NCI-H1436 (cell line): ENCODE data around the gene EXOC2.

Source experiments
- DNase-seq: peaks from one replicate; lab custom pipeline; 2025; lab: John Stamatoyannopoulos, UW

EXOC2 gene

DNA sequence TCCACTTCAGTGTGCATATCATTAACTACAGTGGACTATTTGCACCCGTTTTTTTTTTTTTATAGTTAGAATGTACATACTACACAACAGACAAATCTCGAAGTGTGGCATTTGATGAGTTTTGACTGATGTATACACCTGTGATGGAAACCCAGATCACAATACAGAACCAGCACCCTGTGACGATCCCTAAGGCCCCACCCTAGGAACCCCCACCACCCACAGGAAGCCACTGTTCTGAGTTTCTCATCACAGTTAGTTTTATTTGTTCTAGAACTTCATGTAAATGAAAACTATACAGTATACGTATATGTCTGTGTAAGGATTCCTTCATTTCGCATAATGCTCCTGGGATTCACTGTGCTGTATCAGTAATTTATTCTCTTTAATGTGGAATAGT lies 198.5 kb downstream of the EXOC2 start:
- no peak for DNase-seq

- DNase-seq: no peak
These were observed 199.1 kb downstream of the EXOC2 start for GRCh38 chr6:493840-494239.

GRCh38 chr6:492816-493414 lies 200.0 kb downstream of the EXOC2 start:
- DNase-seq: no peak

DNA sequence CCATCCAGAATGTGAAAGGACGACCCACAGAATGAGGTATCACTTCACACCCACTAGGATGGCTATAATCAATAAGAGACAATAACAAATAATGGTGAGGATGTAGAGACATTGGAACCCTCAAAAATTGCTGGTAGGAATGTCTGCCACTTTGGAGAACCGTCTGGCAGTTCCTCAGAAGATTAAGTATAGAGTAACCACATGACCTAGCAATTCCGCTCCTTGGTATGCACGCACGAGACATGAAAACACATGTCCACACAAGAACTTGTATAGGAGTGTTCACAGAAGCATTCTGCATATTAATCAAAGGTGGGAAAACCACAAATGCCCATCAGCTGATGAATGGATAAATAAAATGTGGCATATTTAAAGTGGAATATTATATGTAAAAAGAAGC lies 200.8 kb downstream of the EXOC2 start:
- no peak for DNase-seq

DNA sequence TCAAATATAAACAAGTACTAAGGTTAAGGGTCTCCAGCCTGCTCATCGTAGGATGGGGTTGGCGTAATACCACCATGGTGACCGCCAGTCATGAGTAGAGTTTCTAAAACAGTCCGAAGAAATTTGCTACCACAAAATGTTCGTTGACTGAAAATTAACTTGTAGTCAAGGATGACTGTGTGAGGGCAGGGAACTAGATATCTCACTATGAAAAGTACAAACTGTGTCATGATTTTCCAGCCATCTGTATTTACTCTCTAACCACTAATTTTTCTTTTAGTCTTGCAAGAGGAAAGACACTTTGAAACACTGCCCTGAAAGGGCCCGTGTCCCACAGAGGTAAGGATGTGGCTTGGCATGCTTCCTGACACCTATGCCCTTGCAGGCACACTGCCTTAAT lies 201.7 kb downstream of the EXOC2 start:
- DNase-seq: no peak

- DNase-seq: no peak
These were observed 202.5 kb downstream of the EXOC2 start for GRCh38 chr6:490251-491037.

DNA sequence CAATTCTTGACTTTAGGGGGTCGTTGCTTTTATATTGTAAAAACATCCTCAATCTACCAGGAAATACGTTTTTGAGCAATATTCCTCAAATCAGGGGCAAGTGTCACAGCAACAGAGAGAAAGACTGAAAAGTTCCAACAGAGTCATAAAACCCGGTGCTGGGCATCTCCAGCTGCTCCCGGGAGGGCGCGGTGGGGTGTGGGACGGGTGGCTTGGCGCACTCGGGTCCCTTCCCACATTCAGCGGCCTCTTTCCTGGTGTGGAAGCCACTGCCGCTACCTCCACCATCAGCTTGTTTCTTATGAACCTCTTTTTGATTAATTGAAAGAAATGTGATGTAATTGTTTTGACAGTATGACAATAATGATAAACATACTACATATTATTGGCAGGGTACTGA lies 203.2 kb downstream of the EXOC2 start:
- DNase-seq: no peak

GRCh38 chr6:489001-489400 lies 203.9 kb downstream of the EXOC2 start:
- no peak for DNase-seq

- DNase-seq: no peak
These were observed 205.0 kb downstream of the EXOC2 start for GRCh38 chr6:487956-488355.

GRCh38 chr6:485655-486170 lies 207.2 kb downstream of the EXOC2 start:
- DNase-seq: no peak

DNA sequence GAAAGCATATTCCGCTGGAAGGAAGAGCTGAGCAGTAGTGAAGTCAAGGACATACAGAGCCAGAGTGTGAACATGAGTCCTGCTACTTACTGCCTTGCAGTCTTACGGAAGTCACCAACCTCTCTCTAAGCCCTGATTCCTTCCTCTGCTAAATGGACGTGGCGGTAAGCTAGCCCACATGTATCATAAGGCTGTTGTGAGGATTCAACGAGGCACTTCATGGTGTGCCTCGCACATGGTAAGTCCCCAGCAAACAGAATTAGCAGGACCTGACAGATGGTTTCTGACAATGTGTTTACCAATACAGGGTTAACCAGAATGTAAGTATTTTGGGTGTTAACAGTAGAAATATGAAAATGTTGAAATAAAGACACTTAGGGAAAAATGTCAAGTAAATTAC lies 208.2 kb downstream of the EXOC2 start:
- DNase-seq: no peak

GRCh38 chr6:484086-484745 lies 208.7 kb downstream of the EXOC2 start:
- DNase-seq: no peak

- DNase-seq: no peak
These were observed 217.6 kb downstream of the EXOC2 start for GRCh38 chr6:475314-475713.

DNA sequence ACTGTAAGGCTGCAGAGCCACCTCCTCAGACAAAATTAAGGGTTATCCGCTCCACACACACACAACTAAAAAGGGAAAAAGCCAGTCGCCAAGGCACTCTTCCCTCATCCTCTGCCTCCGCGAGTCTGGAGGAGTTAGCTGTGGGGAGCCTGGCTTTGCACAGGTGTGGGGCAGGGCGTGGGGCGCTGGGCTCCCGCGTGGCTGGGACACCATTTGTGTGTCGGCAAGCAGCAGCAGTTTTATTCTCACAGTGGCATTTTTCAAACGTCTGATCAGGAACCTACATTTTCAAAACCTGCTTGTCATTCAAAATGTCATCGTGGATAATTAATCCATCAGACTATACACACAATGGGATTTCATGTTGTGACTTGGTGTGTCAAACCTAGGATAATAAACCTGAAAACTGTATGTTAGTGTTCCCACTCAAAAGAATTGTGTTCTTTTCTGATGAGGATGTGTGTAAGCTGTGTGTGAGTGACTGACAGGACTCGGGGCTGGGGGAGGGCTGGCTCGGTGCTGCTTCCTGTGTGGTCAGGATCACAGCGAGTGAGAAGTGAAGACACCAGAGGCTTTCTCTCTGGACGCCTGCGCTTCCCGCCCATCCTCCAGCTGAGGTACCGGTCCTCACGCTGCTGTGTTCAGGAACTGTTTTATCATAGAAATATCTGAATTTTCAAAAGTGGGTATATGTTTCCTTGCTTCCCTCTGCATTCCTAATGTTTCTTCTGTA lies 218.3 kb downstream of the EXOC2 start:
- DNase-seq: no peak

DNA sequence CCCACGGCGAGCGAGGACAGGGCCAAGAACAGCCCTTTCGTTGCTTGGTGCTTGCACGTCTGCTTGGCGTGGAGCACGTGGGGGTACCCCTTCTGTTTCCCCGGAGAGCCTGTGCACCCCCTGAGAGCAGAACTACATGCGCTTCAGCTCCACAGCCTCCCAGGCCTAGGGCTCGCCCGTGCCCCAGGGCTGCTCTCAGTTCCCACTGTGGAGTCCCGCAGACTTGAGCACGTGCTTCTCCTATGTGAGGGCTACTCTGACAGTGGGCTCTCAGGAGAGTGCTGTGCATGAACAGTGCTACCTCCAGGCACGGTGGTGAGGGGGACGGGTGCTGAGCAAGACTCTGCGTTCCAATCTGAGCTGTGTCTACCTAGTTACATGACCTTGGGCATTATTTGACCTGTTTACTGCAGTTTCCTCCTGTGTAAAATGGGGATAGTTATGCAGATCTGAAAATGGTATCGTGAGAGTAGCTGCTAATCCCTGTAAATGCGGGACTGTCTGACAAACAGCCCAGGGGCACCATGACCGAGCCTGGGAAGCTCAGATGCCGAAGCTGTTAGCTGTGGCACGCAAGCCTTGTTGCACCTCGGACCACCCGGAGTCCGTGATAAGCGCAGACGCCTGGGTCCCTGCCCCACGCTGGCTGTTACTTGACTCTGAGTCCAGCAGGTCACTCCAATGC lies 219.0 kb downstream of the EXOC2 start:
- DNase-seq: no peak

DNA sequence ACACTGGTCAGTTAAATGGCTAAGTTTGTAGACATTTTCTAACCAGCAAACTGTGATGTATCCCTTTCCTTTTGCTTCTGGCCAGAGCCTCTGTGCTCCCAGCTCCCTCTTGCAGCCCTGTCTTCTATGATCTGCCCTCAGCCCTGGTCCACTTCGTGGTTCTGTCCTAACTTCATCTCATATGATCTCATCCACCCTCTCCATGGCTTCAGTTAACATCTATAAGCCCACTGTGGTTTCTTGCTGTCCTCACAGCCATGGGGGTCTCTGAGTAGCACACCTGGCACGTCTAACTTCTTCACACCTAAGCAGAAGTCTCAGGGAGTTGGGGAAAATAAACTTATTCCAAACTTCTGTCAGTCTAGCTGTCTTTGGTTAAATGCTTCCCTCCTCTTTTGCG lies 219.6 kb downstream of the EXOC2 start:
- DNase-seq: no peak

DNA sequence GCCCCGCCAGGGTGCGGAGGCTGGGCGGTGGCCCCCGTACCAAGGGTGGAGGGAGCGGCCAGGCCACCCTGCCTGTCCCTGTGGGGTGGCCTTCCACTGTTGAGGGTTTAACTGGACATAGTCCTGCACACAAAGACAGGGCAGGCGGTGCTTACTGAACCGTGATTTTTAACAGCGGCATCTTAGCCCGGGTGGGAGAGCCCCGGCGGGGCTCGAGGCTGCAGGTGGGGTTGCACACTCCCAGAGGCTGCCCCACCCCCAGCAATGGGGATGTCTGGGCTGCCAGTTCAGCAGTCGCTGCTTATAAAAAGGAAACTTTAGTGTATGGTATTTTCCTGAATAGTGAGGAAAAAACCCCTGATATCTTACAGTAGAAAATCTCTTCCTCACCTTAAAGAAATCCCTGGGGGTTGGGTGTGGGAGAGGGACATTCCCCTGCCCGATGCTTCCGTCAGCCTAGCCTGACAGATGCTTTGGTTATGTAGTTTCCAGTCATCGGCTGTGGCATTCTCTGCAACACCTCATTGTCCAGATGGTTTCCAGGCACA lies 222.0 kb downstream of the EXOC2 start:
- DNase-seq: no peak

GRCh38 chr6:470051-470900 lies 222.7 kb downstream of the EXOC2 start:
- DNase-seq: no peak

DNA sequence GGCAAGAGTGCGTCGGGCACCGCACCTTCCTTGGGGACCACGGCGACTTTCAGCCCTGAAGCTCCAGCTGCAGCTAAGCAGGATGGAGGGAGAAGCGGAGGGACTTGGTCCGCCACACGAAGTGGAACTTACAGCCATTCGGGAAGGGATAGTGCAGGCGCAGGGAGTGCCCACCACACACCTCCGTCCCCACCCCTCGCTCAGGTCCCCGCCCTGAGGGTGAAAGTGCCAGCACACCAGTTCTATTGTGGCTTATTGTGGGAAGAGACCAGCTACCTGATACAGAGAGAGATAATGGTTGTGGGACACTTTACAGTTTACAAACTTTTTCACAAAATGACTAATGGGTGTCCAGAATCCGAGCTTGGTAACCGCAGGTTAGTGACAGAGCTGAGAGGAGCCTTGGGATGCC lies 225.3 kb downstream of the EXOC2 start:
- no peak for DNase-seq

GRCh38 chr6:467111-467510 lies 225.8 kb downstream of the EXOC2 start:
- DNase-seq: no peak

- DNase-seq: no peak
These were observed 226.4 kb downstream of the EXOC2 start for GRCh38 chr6:466564-466963.
